PFSK-1 (cell line): ENCODE results near the gene HTR2A.

Source experiments
- FOXP2 ChIP-seq: optimal IDR thresholded peaks from 2 replicates; pipeline ENCODE3; 2011; ENCODE audit warnings: borderline replicate concordance, control low read depth, inconsistent platforms; ENCODE audit not compliant: insufficient read depth; ENCODE audit errors: extremely low read length, extremely low read depth
- POLR2AphosphoS5 ChIP-seq: IDR thresholded peaks from 2 replicates; pipeline ENCODE4 v1.6.1; 2012; ENCODE audit warnings: low read depth, mild to moderate bottlenecking, control low read depth, low read length, moderate library complexity
- REST ChIP-seq, 2 experiments: IDR thresholded peaks; 2 replicates each; pipeline versions ENCODE4 v1.6.1 to v1.8.0; 2011 to 2012; ENCODE audit warnings: low read depth in 2 of 2, low read length in 2 of 2, control low read depth in 1 of 2, inconsistent platforms in 1 of 2, mild to moderate bottlenecking in 1 of 2, moderate library complexity in 1 of 2; ENCODE audit not compliant: insufficient read depth in 1 of 2
- SIN3A ChIP-seq: IDR thresholded peaks from 2 replicates; pipeline ENCODE4 v1.6.1; 2012; ENCODE audit warnings: mild to moderate bottlenecking, low read length, moderate library complexity, borderline replicate concordance; ENCODE audit not compliant: insufficient read depth
- TAF1 ChIP-seq: IDR thresholded peaks from 2 replicates; pipeline ENCODE4 v1.6.1; 2012; ENCODE audit warnings: low read length, control low read depth, borderline replicate concordance; ENCODE audit not compliant: insufficient read depth

Gene HTR2A

GRCh38 chr13:46839399-46839798 is 57.5 kb downstream of the HTR2A start:
- no peak for TF ChIP-seq FOXP2
- no peak for TF ChIP-seq REST (IDR thresholded peaks at IDR 0.05; ENCODE audit: insufficient read depth in 1 of 2, low read depth in 2 of 2, low read length in 2 of 2)
- no peak for TF ChIP-seq SIN3A
- TF ChIP-seq TAF1: no peak
- TF ChIP-seq POLR2AphosphoS5: no peak

GRCh38 chr13:46834657-46835056 is 62.2 kb downstream of the HTR2A start:
- no peak for TF ChIP-seq POLR2AphosphoS5
- no peak for TF ChIP-seq TAF1
- no peak for TF ChIP-seq REST (IDR thresholded peaks at IDR 0.05; ENCODE audit: insufficient read depth in 1 of 2, low read depth in 2 of 2, low read length in 2 of 2)
- TF ChIP-seq SIN3A: no peak
- TF ChIP-seq FOXP2: no peak

DNA sequence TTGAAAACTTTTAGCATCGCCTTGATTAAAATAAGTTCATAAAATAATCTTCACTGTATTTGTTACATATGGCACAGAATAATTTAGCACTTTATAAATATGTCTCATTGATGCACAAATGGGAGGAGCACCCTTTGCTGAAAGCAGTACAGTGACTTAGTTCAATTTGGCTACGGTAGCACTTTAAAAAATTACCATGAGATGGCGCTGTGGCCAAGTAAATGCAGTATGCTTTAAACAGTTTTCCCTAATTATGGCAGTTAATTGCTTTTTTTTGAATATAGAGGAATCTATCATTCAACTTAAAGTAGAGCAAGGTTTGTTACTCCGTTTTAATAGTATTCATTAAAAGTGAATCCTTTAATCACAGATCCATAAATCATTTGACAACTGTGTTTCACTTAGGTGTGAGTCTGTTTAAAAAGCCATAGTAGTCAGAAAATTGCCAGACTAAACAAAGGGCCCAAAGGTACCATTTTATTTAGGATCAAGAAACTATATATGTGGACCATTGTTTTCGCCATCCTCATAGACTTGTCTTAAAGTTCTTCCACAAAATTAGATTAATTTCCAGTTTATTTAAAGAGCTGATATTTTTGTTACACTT is 65.2 kb downstream of the HTR2A start:
- no peak for TF ChIP-seq TAF1
- no peak for TF ChIP-seq SIN3A
- no peak for TF ChIP-seq POLR2AphosphoS5
- TF ChIP-seq FOXP2: no peak
- no peak for TF ChIP-seq REST (IDR thresholded peaks at IDR 0.05; ENCODE audit: insufficient read depth in 1 of 2, low read depth in 2 of 2, low read length in 2 of 2)

DNA sequence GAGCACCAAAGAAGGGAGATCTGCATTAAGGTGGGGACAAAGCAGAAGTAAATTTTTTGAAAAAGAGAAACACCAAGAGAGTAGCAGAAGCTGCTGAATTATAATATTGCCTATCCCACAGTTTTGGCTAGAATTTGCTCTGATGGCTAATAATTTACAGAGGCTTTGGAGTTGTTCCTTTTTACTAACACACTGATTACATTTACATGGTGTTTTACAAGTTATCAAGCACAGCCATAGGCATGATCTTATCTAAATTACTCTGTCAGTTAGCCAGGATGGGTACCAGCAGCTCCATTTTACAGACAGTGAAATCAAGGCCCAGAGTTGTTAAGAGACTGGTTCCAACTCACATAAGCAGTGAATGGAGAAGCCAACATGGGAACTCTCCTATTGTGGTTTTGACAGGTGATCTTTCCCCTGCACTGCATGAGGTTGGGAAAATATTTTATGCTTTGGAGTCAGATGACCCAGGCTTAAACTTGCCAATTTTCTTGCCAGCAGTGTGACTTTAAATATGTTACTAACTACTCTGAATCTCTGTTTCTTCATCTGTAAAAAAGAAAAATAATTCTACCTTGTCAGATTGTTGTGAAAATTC is 66.3 kb downstream of the HTR2A start:
- TF ChIP-seq POLR2AphosphoS5 (no peak), TAF1 (no peak), REST (IDR thresholded peaks at IDR 0.05; ENCODE audit: insufficient read depth in 1 of 2, low read depth in 2 of 2, low read length in 2 of 2) (no peak)
